AG04449 (cell line): Measurements from ENCODE around the gene JADE3.

Source experiments
- CTCF ChIA-PET: fragments of 350-600 bp; formaldehyde crosslinking; extraction: SDS; loops from one replicate; lab custom pipeline; 2021; ENCODE audit warnings: antibody characterized with exemption; lab: Yijun Ruan, JAX
- POLR2A ChIA-PET: fragments of 400-600, 350-600 bp; formaldehyde crosslinking; extraction: SDS; loops from one replicate; lab custom pipeline; 2020; ENCODE audit warnings: antibody characterized with exemption, inconsistent platforms; lab: Yijun Ruan, JAX
- DNase-seq: peaks from one replicate; pipeline ENCODE4 v3.0.0-alpha.2; 2010; ENCODE audit warnings: low read depth, low spot score
- H3K4me3 ChIP-seq: 2 replicates; pipeline ENCODE4 v1.5.1; 2011; ENCODE audit warnings: low read depth, mild to moderate bottlenecking, control low read depth, low read length
- TF ChIP-seq, protein P1 (sequence below): IDR thresholded peaks from one replicate; pipeline ENCODE4 v1.5.1; 2011; ENCODE audit warnings: mild to moderate bottlenecking, moderate library complexity, low read length, control low read depth, inconsistent platforms; ENCODE audit not compliant: insufficient read depth; ENCODE audit errors: missing control alignments

Gene JADE3

GRCh38 chrX:46910415-46910814, 1.8 kb upstream of the JADE3 start:
- ChIA-PET CTCF (no interaction called here), POLR2A (no interaction called here)
- TF ChIP-seq, protein P1, sequence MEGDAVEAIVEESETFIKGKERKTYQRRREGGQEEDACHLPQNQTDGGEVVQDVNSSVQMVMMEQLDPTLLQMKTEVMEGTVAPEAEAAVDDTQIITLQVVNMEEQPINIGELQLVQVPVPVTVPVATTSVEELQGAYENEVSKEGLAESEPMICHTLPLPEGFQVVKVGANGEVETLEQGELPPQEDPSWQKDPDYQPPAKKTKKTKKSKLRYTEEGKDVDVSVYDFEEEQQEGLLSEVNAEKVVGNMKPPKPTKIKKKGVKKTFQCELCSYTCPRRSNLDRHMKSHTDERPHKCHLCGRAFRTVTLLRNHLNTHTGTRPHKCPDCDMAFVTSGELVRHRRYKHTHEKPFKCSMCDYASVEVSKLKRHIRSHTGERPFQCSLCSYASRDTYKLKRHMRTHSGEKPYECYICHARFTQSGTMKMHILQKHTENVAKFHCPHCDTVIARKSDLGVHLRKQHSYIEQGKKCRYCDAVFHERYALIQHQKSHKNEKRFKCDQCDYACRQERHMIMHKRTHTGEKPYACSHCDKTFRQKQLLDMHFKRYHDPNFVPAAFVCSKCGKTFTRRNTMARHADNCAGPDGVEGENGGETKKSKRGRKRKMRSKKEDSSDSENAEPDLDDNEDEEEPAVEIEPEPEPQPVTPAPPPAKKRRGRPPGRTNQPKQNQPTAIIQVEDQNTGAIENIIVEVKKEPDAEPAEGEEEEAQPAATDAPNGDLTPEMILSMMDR = no peak
- no peak for DNase-seq
- H3K4me3 ChIP-seq = no peak overlapping the region

- CTCF ChIA-PET = interaction anchor here (0.7 to 5.5 kb wide), 14 partner anchors 9 to 181 kb away, joined by 3 to 32 read pairs (median 5); no protein-coding TSS in a partner anchor
- TF ChIP-seq, protein P1 = peak; percentile 73
- DNase-seq = no peak
- POLR2A ChIA-PET = no interaction called here
- peak overlapping the region; percentile 64 for H3K4me3 ChIP-seq
Measured at GRCh38 chrX:46912603-46913491, 626 bp downstream of the JADE3 start.

- ChIA-PET CTCF (interaction anchor here (0.6 to 5.5 kb wide), 14 partner anchors 10 to 180 kb away, joined by 3 to 32 read pairs (median 5); no protein-coding TSS in a partner anchor), POLR2A (no interaction called here)
- DNase-seq = no peak
- peak overlapping the region; percentile 64 for H3K4me3 ChIP-seq
- TF ChIP-seq, protein P1 = no peak
Measured at GRCh38 chrX:46913667-46914066, 1.4 kb downstream of the JADE3 start.

DNA sequence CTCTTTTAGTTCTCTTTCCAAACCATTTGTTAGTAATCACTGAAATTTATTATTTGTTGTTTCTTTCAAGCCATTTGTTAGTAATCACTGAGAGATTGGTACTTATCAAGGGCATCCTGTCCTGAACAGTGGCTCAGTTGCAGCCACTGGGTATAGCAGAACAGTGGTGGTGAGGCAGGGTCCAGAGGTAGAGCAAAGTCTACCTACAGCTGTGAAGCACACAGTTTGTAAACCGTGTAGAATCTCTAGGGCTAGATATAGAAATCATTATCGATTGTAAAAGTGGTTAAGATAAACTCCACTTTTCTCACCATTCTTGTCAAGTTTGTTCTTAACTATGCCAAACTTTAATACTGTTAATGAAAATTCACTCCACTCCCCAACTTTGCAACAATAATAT, 4.1 kb downstream of the JADE3 start:
- DNase-seq = no peak
- CTCF ChIA-PET = interaction anchor here (1.0 to 5.5 kb wide), 2 partner anchors 13 kb away, joined by 3 to 32 read pairs; no protein-coding TSS in a partner anchor
- TF ChIP-seq, protein P1 = no peak

GRCh38 chrX:46917622-46918021, 5.4 kb downstream of the JADE3 start:
- DNase-seq = no peak
- ChIA-PET CTCF (interaction anchor here (1.0 kb wide), 1 partner anchor 113 kb away, joined by 3 read pairs; no protein-coding TSS in a partner anchor), POLR2A (no interaction called here)
- no peak overlapping the region for H3K4me3 ChIP-seq
- TF ChIP-seq, protein P1 = no peak

More for the DNA sequence above, 4.1 kb downstream of the JADE3 start:
- POLR2A ChIA-PET = no interaction called here
- no peak overlapping the region for H3K4me3 ChIP-seq

DNA sequence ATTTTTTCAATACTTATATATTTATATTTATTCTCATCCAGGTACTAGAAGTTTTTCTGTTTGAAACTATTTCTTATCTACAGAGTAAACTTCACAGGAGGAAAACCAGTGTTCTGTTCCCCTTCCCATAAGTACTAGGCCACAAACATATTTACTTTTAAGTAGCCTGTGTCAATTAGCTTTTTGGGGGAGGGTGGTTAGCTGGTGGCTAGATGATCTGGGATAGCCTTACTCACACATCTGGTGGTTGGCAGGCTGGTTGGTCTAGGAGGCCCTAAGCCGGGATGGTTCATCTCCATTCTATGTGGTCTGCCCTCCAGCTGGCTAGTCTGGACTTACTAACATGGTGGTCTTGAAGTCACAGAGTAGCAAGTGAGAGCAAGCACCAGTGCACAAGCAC, 6.2 kb downstream of the JADE3 start:
- ChIA-PET CTCF (interaction anchor here (1.0 kb wide), 1 partner anchor 112 kb away, joined by 3 read pairs; no protein-coding TSS in a partner anchor), POLR2A (no interaction called here)
- H3K4me3 ChIP-seq = no peak overlapping the region
- no peak for DNase-seq
- TF ChIP-seq, protein P1 = no peak
